Esophagus muscularis mucosa (tissue), 4 donors: ENCODE results near the gene PTPRE. TPM values are rescaled to one million over a fixed set of nuclear protein-coding genes. Genes with fewer than 3 reads are reported as not detected.

Experiments
- DNase-seq: peaks from one replicate; pipeline ENCODE4 v3.0.0-alpha.2; 2017; ENCODE audit errors: extremely low spot score
- H3K27ac ChIP-seq, 4 donors: fragments of 200-600 bp; sonication (generic); replicated peaks in 1 of 4; 1 replicate in 3 of 4; 2 replicates in 1 of 4; pipeline ENCODE4 v1.5.1; 2016 to 2019; ENCODE audit warnings: mild to moderate bottlenecking in 1 of 4
- H3K27me3 ChIP-seq, 4 donors: fragments of 200-600 bp; sonication (generic); one replicate each; pipeline versions ENCODE4 v1.5.1 to v1.6.0; 2016 to 2019
- H3K36me3 ChIP-seq, 4 donors: fragments of 200-600 bp; sonication (generic); one replicate each; pipeline ENCODE4 v1.5.1; 2016 to 2019
- H3K4me1 ChIP-seq, 4 donors: fragments of 200-600 bp; sonication (generic); one replicate each; pipeline ENCODE4 v1.5.1; 2016 to 2019
- H3K4me3 ChIP-seq, 4 donors: fragments of 200-600 bp; sonication (generic); 1 replicate in 2 of 4; 2 replicates in 2 of 4; pipeline ENCODE4 v1.5.1; 2016 to 2019; ENCODE audit warnings: mild to moderate bottlenecking in 4 of 4, moderate library complexity in 1 of 4
- H3K9me3 ChIP-seq, 4 donors: fragments of 200-600 bp; sonication (generic); 1 replicate in 3 of 4; 2 replicates in 1 of 4; pipeline ENCODE4 v1.5.1; 2016 to 2019
- EP300 ChIP-seq: sonication (generic); formaldehyde crosslinking; IDR thresholded peaks from one replicate; pipeline ENCODE4 v1.6.1; 2017; ENCODE audit warnings: antibody characterized with exemption
- POLR2A ChIP-seq: fragments of 450-650 bp; IDR thresholded peaks from one replicate; pipeline ENCODE4 v1.6.1; 2017; ENCODE audit warnings: antibody characterized with exemption, moderate library complexity, mild to moderate bottlenecking, low read depth
- POLR2AphosphoS5 ChIP-seq, 2 donors: sonication (generic); formaldehyde crosslinking; IDR thresholded peaks; one replicate each; pipeline ENCODE4 v1.6.1; 2017; ENCODE audit warnings: antibody characterized with exemption in 2 of 2
- WGBS: methylation state at CpG from one replicate; pipeline ENCODE4 v1.1.5; 2018; 5-methylcytosine and 5-hydroxymethylcytosine counted together
- intact Hi-C: fragments of 100-400 bp; cut with DNase I; formaldehyde crosslinking; loops from one replicate; pipeline ENCODE4 v1.15.1; 2023
- total RNA-seq, 4 donors: library from RNA; depleted of rRNA; stranded (reverse); fragments of >200 nt; gene quantifications; one replicate each; pipeline versions ENCODE4 v1.1.0 to v1.2.1, GENCODE V29; 2016
- TF ChIP-seq, protein P1 (sequence below), 3 experiments: fragments of 200-600 bp in 2 of 3; fragments of 450-650 bp in 1 of 3; sonication (generic) in 2 of 3; IDR thresholded peaks; one replicate each; pipeline ENCODE4 v1.5.1; 2017 to 2019; ENCODE audit warnings: antibody characterized with exemption in 3 of 3, mild to moderate bottlenecking in 2 of 3, moderate library complexity in 1 of 3

The PTPRE gene
- total RNA-seq, 4 donors from 2014 or later = 8.7 to 22.4 (median 13.3) TPM

DNA sequence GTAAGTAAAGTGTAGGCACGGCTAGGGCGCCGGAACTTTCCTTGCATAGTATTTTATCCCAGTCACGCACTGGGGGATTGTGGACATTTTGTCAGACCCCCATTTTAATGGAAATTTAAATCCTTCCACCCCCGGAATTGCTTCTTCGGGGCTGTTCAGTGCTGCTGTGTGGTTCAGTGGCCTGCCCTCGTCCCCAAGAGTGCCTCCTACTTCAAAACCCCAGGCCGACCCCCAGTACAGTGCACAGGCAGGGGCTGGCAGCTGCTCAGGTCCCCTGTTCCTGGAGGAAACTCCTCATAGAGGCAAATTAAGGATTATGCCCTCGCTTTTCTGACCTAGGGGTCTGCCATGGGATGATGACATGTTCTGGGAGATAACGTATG, 94.5 kb downstream of the PTPRE start:
- no peak for DNase-seq
- TF ChIP-seq POLR2AphosphoS5 (IDR thresholded peaks at IDR 0.05) (no peak), EP300 (no peak), POLR2A (no peak)
- TF ChIP-seq, protein P1, sequence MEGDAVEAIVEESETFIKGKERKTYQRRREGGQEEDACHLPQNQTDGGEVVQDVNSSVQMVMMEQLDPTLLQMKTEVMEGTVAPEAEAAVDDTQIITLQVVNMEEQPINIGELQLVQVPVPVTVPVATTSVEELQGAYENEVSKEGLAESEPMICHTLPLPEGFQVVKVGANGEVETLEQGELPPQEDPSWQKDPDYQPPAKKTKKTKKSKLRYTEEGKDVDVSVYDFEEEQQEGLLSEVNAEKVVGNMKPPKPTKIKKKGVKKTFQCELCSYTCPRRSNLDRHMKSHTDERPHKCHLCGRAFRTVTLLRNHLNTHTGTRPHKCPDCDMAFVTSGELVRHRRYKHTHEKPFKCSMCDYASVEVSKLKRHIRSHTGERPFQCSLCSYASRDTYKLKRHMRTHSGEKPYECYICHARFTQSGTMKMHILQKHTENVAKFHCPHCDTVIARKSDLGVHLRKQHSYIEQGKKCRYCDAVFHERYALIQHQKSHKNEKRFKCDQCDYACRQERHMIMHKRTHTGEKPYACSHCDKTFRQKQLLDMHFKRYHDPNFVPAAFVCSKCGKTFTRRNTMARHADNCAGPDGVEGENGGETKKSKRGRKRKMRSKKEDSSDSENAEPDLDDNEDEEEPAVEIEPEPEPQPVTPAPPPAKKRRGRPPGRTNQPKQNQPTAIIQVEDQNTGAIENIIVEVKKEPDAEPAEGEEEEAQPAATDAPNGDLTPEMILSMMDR (IDR thresholded peaks at IDR 0.05) = no peak
- H3K27me3 ChIP-seq = peaks cover 0 to 29% (median 0%) of the 10 kb centered on the region in 4 donors
- H3K27ac ChIP-seq = no peak overlapping the region
- intact Hi-C loops = no loop called here
- no peaks in the 10 kb centered on the region for H3K9me3 ChIP-seq
- no peak overlapping the region for H3K4me3 ChIP-seq
- no peaks in the 10 kb centered on the region for H3K36me3 ChIP-seq
- H3K4me1 ChIP-seq = peaks cover 0 to 22% (median 17%) of the 10 kb centered on the region in 4 donors
- WGBS = 79% methylated on average over 9 of the region's 10 CpGs

DNA sequence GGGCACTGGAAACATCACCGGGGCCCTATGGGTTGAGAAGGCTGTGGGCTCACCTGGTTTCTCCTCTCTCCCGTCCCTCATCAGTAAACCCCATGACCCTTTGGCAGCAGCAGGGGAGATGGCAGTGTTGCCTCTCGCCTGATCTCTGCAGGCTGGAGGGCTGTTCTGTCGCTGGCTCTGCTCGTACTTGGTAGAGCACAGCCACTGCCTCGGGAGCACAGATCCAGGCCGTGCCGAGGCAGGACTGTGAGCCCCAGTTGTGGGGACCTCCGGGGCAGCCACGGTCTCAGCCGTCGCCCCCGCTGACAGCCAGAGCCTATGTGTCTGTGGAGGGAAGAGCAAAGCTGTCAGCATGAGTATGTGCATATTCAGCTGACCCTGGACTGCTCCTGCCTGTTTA, 94.9 kb downstream of the PTPRE start:
- no peaks in the 10 kb centered on the region for H3K9me3 ChIP-seq
- TF ChIP-seq POLR2A (no peak), EP300 (no peak), POLR2AphosphoS5 (IDR thresholded peaks at IDR 0.05) (no peak)
- TF ChIP-seq, protein P1 (IDR thresholded peaks at IDR 0.05) = no peak
- no peak overlapping the region for H3K4me3 ChIP-seq
- no peak for DNase-seq
- H3K4me1 ChIP-seq = peaks cover 0 to 21% (median 13%) of the 10 kb centered on the region in 4 donors
- no peak overlapping the region for H3K27ac ChIP-seq
- no peaks in the 10 kb centered on the region for H3K36me3 ChIP-seq
- WGBS = 81% methylated on average over 11 of the region's 13 CpGs
- peaks cover 0 to 24% (median 0%) of the 10 kb centered on the region in 4 donors for H3K27me3 ChIP-seq
- intact Hi-C loops = no loop called here

DNA sequence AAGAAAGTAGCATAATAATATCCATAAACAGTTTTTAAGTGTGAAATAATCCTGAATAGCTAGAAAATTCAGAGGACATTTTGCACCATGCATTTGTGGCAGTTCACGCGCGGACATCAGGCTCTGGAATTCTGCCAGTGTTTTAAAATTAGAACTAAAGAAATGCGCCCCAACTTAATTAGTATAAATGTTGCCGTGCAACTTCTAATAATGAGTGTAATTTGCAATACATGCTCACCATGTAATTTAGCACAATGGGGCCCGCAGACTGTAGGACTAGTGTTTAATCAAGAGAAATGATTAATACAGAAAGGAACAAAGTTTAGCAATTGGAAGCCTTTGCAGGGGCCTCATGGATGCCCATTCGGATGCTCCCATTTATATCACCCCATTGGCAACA, 96.6 kb downstream of the PTPRE start:
- peaks cover 0 to 9% (median 3%) of the 10 kb centered on the region in 4 donors for H3K4me1 ChIP-seq
- TF ChIP-seq POLR2A = no peak
- TF ChIP-seq POLR2AphosphoS5 (IDR thresholded peaks at IDR 0.05) = no peak
- no peak for TF ChIP-seq EP300
- TF ChIP-seq, protein P1 (IDR thresholded peaks at IDR 0.05) = no peak
- no peak overlapping the region for H3K4me3 ChIP-seq
- no peaks in the 10 kb centered on the region for H3K36me3 ChIP-seq
- peaks cover 0 to 18% (median 0%) of the 10 kb centered on the region in 4 donors for H3K27me3 ChIP-seq
- 86% methylated on average over 7 of the region's 7 CpGs for WGBS
- H3K9me3 ChIP-seq = no peaks in the 10 kb centered on the region
- intact Hi-C loops = no loop called here
- no peak for DNase-seq
- no peak overlapping the region for H3K27ac ChIP-seq

DNA sequence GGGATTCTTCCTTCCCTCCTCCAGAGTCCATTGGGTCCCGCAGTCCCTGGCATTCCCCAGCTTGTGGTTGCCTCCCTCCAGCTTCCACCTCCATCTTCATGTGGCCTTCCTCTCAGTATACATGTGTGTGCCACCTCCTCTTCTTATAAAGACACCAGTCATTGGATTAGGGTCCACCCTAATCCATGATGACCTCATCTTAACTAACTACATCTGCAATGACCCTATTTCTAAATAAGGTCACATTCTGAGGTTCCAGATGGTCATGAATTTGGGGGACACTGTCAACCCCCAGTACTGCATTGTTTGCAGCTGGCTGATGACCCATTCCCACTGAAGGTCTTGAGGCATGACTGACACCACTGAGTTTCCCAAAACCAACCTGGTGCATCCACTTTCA, 99.0 kb downstream of the PTPRE start:
- Histone ChIP-seq H3K4me1 (peaks cover 0 to 21% (median 12%) of the 10 kb centered on the region in 4 donors), H3K27me3 (peaks cover 0 to 21% (median 0%) of the 10 kb centered on the region in 4 donors), H3K36me3 (no peaks in the 10 kb centered on the region), H3K27ac (no peak overlapping the region), H3K9me3 (no peaks in the 10 kb centered on the region), H3K4me3 (no peak overlapping the region)
- intact Hi-C loops = no loop called here
- WGBS = 100% methylated on average over 1 of the region's 1 CpG
- TF ChIP-seq EP300 (no peak), POLR2A (no peak), POLR2AphosphoS5 (IDR thresholded peaks at IDR 0.05) (no peak)
- TF ChIP-seq, protein P1 (IDR thresholded peaks at IDR 0.05) = no peak
- no peak for DNase-seq

DNA sequence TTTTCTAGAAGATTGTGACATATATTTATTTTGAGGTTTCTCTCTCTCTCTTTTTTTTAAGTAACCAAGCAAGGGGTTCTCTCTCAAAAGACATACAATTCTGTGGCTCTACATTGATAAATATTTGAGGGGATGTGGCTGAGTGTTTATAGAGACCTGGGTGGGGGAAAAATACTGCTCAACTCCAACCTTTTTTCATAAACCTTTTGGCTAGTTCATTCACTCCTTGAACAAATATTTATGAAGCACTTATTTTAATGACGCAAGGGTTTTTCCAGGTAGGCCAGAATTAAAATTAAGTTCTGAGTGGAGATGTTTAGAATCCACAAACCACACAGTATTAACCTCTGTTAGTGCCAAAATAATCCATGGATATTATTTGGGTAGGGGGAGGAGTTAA, 100.2 kb downstream of the PTPRE start:
- TF ChIP-seq, protein P1 (IDR thresholded peaks at IDR 0.05) = no peak
- TF ChIP-seq POLR2A = no peak
- no peak for TF ChIP-seq POLR2AphosphoS5 (IDR thresholded peaks at IDR 0.05)
- no peak for TF ChIP-seq EP300
- H3K27ac ChIP-seq = no peak overlapping the region
- H3K36me3 ChIP-seq = no peaks in the 10 kb centered on the region
- H3K27me3 ChIP-seq = peaks cover 0 to 18% (median 0%) of the 10 kb centered on the region in 4 donors
- no peak overlapping the region for H3K4me3 ChIP-seq
- intact Hi-C loops = no loop called here
- peaks cover 9 to 30% (median 18%) of the 10 kb centered on the region in 4 donors for H3K4me1 ChIP-seq
- DNase-seq = no peak
- no peaks in the 10 kb centered on the region for H3K9me3 ChIP-seq
- 93% methylated on average over 1 of the region's 1 CpG for WGBS
